ENCODE results near the gene ACER2.

Gene ACER2

DNA sequence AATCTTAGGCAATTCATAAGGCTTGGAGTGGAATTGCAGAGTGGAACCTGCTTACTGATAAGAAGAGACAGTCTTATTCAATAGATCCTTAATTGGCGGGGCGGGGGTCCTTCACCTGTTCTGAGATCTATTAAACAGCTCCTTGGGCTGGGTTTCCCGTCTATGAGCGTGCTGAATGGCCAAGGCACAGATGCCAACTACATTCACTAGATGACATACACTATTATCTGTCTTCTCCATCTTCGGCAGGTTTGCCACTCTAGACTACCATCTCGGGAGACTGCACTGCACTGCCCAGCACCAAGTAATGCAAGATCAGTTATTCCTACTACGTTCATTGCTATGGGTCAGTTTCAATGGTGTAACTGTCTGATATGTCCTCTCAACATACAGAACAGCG lies 81.5 kb downstream of the ACER2 start:
- DNase-seq, result no peak

- no peak for DNase-seq
Observed at GRCh38 chr9:19490828-19491227, 82.0 kb downstream of the ACER2 start.

DNA sequence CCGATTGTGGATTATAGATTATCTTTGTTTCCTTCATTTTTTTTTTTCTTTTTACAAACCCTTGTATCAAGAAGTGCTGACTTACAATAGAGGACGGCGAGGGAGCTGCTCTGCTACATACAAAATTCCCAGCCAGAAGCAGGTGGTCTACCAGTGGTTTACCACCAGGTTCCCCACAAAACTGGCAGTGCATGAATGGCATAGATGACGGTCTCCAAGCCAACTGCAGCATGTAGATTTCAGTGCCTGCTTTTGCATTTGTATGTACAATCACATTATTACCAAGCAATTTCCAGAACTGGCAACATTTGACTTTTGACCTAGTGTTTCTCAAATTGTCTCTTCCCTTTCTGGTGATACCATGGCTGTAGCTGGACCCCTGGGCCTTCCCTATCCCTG lies 84.0 kb downstream of the ACER2 start:
- DNase-seq, result no peak

- peak; percentile 25 for DNase-seq
Observed at GRCh38 chr9:19493174-19493811, 84.5 kb downstream of the ACER2 start.

- no peak for DNase-seq
Observed at GRCh38 chr9:19493876-19494275, 85.1 kb downstream of the ACER2 start.

DNA sequence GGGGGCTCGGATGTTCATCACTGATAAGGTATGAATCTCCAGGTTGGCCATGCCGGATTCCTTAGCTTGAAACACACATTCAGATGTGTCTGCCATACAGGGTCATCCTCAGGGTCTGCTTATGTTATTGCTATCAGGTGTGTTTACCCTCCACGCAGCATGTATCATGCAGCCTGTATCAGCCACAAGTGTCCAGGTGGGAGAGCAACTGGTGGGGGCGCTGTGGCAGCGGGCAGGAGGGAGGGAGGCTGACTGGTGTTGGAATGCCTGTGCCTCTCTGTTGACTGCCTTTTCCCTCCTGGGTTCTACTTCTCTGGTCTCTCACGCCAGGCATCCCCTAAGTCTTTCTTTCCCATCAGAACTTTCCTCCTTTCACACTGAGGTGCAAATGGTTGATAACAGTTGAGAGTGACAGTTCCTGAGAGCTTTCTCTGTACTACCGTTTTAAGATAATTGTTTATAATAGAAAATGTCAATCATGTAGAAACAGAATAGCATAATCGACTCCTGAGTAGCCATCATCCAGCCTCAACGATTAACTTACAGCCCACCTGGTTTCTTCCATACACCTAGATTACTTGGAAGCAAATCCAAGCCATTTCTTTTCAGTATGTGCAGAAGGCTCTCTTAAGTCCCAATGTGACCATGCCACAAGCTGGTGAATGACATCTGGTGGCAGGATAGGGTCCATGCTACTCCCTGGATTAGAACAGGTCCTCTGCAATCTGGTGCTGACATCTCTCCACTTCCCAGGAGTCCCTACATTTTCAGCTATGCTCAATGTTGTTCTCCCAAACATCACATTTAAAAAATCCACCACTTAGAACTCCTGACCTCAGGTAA lies 86.6 kb downstream of the ACER2 start:
- DNase-seq, result no peak

DNA sequence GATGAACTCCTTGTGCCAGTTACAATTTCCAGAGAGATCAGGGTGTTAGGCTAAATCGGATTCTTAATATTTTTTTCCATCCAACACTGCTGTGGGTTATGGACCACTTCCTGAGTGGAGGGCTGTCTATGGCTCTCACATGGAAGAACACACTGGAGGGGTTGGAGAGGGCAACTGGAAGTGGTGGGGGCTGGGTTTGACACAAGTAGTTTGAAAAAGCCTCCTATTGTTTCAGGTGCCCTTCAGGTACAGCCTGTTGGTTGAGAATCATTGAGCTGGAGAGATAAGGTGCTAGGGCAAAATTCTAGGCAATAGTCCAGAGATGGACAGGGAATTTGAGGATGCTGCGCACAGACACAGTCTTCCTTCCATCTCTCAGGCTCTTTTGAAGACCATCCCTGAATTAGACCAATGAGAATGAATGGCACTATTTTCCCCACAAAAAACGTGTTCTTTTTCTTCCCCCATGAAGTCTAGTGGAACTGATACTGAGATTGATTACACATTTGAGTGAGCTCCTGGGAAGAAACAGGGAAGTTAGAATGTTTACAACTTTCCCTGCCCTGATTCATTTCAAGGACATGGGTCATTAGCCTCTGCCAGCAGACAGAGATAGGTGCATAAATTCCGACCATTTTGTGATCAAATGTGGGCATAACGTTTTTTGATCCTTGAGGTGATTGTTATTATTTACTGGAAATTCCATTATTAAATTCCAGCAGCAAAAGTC lies 87.7 kb downstream of the ACER2 start:
- no peak for DNase-seq

DNA sequence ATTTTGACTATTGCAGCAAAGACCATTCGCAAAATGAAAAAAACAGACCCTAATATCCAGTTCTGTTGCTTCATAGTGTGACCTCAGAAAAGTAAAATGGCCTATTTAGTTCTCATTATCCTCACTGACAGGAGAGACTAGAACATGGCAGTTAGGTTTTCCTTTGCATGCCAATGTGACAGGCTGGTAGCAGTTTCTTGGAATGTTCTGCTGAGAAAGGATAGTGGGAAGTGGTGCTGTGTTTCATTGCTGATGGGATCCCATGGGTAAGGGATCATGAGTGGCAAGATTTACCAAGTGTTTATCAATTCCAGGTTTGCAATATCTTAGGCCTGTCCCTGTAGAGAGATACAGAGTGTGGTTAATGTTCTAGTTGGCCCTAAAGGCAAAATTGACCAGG lies 88.5 kb downstream of the ACER2 start:
- no peak for DNase-seq

DNA sequence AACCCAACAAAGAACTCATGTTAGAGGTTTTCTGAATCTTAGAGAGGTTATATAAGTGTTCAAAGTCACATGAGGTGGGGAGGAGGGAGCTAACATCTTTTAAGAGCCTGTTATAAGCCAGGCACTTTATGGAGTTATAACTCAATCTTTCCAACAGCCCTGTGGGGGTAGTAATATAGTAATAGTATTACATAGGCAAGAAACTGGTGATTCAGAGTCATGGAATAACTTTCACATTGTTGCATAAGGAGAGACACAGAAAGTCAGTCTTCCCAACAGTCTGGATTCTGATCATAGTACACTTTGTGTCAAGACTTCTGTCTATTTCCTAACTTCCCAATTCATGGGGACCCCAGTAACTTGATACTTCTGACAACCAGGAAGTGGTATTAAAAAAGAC lies 89.2 kb downstream of the ACER2 start:
- no peak for DNase-seq

Data from NCI-H510A treated with DMSO at 0.1 percent for 48 hours (cell line).